RPMI8226 (cell line): Measurements from ENCODE around the gene SLC22A5.
A peak's percentile ranks its signal among the peaks of the same experiment; 100 is the strongest.

Source experiments
- DNase-seq: peaks from one replicate; pipeline ENCODE4 v3.0.0-alpha.2; 2015

Gene SLC22A5

GRCh38 chr5:132369474-132370180, at the start of gene SLC22A5:
SLC22A5 (plus strand) TSS chr5:132369710; CDS start chr5:132369973, 263 bp downstream.
- peak; percentile 90 for DNase-seq

- no peak for DNase-seq
Observed at GRCh38 chr5:132319975-132320374, 49.5 kb upstream of the SLC22A5 start.

DNA sequence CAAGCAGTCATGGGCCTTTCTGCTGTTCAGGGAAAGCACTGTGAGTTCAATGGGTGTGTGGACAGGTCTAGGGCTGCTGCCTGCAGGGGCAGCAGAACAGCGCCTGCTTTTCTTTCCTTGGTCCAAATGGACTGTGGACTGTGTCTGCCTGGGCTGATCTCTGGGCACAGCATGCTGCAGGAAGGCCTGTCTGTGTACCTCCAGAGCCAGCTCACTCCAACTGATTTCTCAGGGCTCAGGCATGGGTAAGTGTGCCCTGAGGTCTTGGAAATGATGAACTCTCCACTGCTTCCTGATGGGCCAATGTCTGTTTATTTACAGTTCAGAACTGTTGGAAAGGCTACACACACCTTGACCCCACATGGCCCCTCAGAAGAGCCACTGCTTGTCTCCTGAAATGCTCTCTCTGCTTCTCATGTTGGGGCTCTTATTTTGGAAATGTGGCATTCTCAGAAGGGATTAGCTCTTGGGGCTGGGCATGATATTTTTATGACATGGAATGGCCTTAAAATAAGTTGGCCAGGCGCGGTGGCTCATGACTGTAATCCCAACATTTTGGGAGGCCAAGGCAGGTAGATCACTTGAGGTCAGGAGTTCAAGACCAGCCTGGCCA, 48.3 kb upstream of the SLC22A5 start:
- DNase-seq: no peak

GRCh38 chr5:132322266-132322665, 47.2 kb upstream of the SLC22A5 start:
- DNase-seq: no peak

- DNase-seq: no peak
Observed at GRCh38 chr5:132323202-132323601, 46.3 kb upstream of the SLC22A5 start.

DNA sequence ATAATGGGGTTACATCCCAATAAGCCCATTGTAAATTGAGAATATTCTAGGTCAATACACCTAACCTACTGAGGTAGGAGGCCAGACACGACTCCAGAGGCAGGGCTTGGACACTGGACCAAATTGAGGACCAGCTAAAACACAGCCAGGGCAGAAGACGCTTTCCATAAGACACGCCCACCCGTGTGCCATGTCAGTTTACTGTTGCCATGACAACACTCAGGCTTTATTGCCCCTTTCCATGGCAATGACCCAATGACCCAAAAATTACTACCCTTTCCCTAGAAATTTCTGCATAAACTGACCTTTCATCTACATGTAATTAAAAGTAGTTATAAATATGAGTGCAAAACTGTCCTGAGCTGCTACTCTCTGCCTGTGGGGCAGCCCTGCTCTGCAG, 43.8 kb upstream of the SLC22A5 start:
- DNase-seq: no peak

- DNase-seq: no peak
Observed at GRCh38 chr5:132327252-132327955, 42.1 kb upstream of the SLC22A5 start.

GRCh38 chr5:132334812-132335211, 34.7 kb upstream of the SLC22A5 start:
- DNase-seq: no peak

DNA sequence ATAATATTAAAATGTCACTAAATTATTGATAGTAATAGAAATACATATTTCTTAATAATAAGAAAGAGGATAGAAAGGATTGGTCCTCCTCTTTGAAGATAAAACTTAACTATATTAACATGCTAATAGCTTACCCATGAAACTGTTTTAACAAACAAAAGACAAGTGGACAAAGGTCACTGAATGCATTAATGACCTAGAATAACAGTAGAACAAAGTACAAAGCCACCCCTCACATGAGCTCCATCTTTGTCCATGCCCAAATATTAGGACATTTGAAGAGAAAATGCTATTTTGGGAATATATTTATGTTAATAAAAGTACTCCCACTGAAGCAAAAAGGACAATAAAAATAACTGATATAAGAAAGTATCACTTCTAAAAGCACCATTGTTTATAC, 34.1 kb upstream of the SLC22A5 start:
- no peak for DNase-seq

- no peak for DNase-seq
Observed at GRCh38 chr5:132339502-132339901, 30.0 kb upstream of the SLC22A5 start.

DNA sequence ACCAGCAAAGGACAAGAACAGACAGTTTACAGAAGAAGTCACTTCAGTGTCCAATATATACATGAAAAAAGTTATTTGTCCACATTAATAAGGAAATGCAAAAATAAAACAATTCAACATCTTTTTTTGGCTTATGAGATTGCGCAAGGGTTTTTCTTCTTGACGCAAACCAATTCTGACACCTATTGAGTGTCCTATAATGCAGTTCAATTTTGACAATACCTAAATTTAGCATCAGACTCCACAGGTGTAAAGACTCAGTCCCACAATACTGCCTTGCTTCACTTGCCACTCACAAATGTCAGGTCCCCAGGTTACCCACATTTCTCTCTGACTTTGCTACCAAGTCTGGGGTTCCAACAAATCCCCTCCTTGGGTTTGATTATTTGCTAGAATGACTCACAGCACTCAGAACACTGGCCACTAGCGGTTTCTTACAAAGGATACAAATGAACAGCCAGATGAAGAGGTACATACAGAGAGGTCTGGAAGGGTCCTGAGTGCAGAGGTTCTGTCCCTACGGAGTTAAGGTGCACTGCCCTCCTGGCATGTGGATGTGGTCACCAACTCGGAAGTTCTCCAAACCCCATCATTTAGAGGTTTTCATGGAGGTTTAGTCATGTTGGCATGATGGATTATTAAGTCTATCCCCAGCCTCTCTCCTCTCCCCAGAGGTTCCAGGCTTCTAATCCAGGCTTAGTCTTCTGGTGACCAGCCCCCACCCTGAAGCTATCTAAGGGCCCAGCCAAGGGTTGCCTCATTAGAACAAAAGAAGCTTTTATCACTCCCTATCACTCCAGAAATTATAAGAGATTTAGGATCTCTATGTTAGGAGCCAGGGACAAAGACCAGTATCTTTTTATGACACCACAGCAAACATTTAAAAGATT, 27.0 kb upstream of the SLC22A5 start:
- no peak for DNase-seq

GRCh38 chr5:132344775-132345514, 24.6 kb upstream of the SLC22A5 start:
- no peak for DNase-seq

- no peak for DNase-seq
Observed at GRCh38 chr5:132353486-132353995, 16.0 kb upstream of the SLC22A5 start.

DNA sequence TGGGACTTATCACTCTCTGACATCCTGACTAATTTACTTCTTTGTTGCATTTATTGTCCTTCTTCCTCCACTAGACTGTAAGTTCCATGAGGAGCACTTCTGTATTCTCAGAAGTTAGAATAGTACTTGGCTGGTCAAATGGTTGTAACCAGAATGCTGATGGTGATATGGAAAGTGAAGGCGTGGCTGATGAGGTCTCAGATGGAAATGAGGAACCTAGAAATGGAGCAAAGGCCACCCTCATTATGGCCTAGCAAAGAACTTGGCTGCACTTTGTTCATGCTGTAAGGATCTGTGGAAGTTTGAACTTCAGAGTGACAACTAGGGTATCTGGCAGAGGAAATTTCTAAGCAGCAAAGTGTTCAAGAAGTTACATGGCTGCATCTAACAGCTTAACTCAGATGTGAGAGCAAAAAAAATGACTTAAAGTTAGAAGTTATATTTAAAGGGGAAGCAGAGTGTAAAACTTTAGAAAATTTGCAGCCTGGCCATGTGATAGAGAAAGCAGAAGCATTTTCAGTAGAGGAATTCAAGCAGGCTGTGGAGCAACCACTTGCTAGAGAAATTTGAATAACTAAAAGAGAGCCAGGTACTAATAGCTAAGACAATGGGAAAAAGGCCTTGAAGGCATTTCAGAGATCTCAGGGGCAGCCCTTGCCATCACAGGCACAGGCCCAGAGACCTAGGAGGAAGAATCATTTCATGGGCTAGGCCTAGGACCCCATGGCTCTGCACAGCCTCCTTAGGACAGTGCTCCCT, 14.9 kb upstream of the SLC22A5 start:
- DNase-seq: no peak

DNA sequence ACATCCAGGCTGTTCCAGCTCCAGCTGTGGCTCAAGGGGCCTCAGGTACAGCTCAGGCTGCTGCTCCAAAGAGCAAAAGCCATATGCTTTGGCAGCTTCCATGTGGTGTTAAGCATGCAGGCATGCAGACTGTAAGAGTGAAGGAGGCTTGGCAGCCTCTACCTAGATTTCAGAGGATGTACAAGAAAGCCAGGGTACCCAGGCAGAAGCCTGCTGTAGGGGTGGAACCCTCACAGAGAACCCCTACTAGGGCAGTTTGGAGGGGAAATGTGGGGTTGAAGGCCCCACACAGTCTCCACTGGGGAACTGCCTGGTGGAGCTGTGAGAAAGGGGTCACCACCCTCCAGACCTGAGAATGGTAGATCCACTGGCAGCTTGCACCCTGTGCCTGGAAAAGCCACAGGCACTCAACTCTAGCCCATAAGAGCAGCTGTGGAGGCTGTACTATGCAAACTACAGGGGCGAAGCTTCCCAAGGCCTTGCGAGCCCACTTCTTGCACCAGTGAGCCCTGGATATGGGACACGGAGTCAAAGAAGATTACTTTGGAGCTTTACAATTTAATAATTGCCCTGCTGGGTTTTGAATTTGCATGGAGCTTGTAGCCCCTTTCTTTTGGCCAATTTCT, 14.3 kb upstream of the SLC22A5 start:
- DNase-seq: no peak

- DNase-seq: no peak
Observed at GRCh38 chr5:132358775-132359174, 10.7 kb upstream of the SLC22A5 start.

DNA sequence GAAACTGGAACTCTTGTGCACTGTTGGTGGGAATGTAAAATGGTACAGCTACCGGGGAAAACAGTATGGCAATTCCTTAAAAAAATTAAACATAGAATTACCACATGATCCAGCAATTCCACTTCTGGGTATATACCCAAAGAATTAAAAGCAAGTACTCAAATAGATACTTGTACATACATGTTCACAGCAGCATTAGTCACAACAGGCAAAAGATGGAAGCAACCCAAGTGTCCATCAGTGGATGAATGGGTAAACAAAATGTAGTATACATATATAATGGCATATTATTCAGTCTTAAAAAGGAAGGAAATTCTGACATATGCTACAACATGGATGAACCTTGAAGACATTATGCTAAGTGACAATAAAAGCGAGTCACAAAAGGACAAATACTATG, 7.4 kb upstream of the SLC22A5 start:
- DNase-seq: no peak

DNA sequence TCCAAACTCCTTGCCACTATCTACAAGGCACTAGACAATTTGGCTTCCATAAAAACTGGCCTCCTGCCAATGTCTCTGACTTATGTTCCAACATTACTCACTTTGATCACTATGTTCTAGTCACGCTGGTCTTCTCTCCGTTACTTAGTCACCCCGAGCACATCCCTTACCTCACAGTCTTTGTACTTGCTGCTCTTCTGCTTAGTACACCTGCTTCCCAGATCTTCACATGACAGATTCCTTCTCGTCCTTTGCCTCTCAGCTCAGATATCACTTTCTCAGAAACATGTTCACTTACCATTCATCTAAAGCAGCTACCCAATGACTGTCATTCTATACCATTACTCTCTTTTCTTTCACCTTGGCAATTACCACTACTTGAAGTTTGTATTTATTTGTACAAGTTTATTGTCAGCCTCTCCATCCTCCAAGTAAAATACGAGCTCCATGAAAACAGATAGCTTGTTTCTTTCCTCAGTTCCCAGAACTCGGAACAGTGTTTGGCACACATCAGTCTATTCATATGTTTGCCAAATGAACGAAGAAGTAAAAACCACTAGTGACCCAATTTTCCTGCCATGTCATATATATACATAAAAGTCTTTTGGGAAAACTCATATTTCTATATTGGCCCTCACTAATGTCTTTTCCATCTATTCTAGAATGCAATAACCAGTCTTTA, 5.9 kb upstream of the SLC22A5 start:
- DNase-seq: peak; percentile 12

GRCh38 chr5:132364319-132364718, 5.2 kb upstream of the SLC22A5 start:
- no peak for DNase-seq

GRCh38 chr5:132365213-132365612, 4.3 kb upstream of the SLC22A5 start:
- DNase-seq: no peak
